A673 (cell line): ENCODE measurements around the gene PRUNE2. TPM values are rescaled to one million over a fixed set of nuclear protein-coding genes. Genes with fewer than 3 reads are reported as not detected.

ENCODE experiments used
- BruUV-seq: library from RNA; stranded (reverse); fragments of 400-500 nt; replicated peaks from 2 replicates; lab custom pipeline; 2021; lab: Mats Ljungman, UMichigan
- CTCF ChIA-PET: fragments of 300-600 bp; sonication (Branson Sonifier 250); formaldehyde crosslinking; loops from one replicate; lab custom pipeline; 2022; ENCODE audit warnings: antibody characterized with exemption; lab: Charles Lee
- POLR2A ChIA-PET: fragments of 300-600 bp; sonication (Branson Sonifier 250); formaldehyde crosslinking; loops from one replicate; lab custom pipeline; 2022; ENCODE audit warnings: antibody characterized with exemption; ENCODE audit not compliant: low non-redundant PET; lab: Charles Lee
- DNase-seq: peaks from one replicate; pipeline ENCODE4 v3.0.0-alpha.2; 2015; ENCODE audit warnings: low spot score
- H3K27ac ChIP-seq: fragments of 200-600 bp; sonication (generic); 2 replicates; pipeline ENCODE4 v1.5.1; 2016; ENCODE audit warnings: mixed run types, low read depth, mild to moderate bottlenecking, mixed read lengths, antibody characterized with exemption, low read length; ENCODE audit not compliant: poor library complexity, severe bottlenecking
- H3K27me3 ChIP-seq: fragments of 200-600 bp; sonication (generic); replicated peaks from 2 replicates; pipeline ENCODE4 v1.6.1; 2017; ENCODE audit warnings: mixed run types, low read depth, mild to moderate bottlenecking, mixed read lengths, antibody characterized with exemption, low read length; ENCODE audit not compliant: insufficient read depth, poor library complexity
- H3K36me3 ChIP-seq: fragments of 200-600 bp; sonication (generic); 2 replicates; pipeline ENCODE4 v1.6.1; 2016; ENCODE audit warnings: mixed run types, mild to moderate bottlenecking, mixed read lengths, antibody characterized with exemption, low read length; ENCODE audit not compliant: insufficient read depth, poor library complexity, severe bottlenecking
- H3K4me1 ChIP-seq: fragments of 200-600 bp; sonication (generic); 2 replicates; pipeline ENCODE4 v1.6.1; 2017; ENCODE audit warnings: mixed run types, mild to moderate bottlenecking, mixed read lengths, antibody characterized with exemption, low read length; ENCODE audit not compliant: insufficient read depth, poor library complexity, severe bottlenecking
- H3K4me3 ChIP-seq: fragments of 200-600 bp; sonication (generic); 2 replicates; pipeline ENCODE4 v1.5.1; 2016; ENCODE audit warnings: low read depth, mixed run types, mild to moderate bottlenecking, mixed read lengths, low read length; ENCODE audit not compliant: poor library complexity, severe bottlenecking
- H3K9me3 ChIP-seq: fragments of 200-600 bp; sonication (generic); 2 replicates; pipeline ENCODE4 v1.6.1; 2016; ENCODE audit warnings: mixed run types, low read depth, mild to moderate bottlenecking, mixed read lengths, antibody characterized with exemption, low read length; ENCODE audit not compliant: poor library complexity, severe bottlenecking
- EZH2 ChIP-seq: fragments of 200-600 bp; sonication (generic); IDR thresholded peaks from 2 replicates; pipeline ENCODE4 v1.6.1; 2017; ENCODE audit warnings: borderline replicate concordance, low read depth, mild to moderate bottlenecking, mixed read lengths, antibody characterized with exemption, low read length; ENCODE audit not compliant: poor library complexity, severe bottlenecking
- intact Hi-C: fragments of 100-400 bp; cut with micrococcal nuclease; formaldehyde crosslinking; loops from one replicate; pipeline ENCODE4 v1.10.0; 2022; ENCODE audit not compliant: unreplicated experiment
- total RNA-seq: library from RNA; stranded (reverse); gene quantifications from 2 replicates; pipeline ENCODE4 v1.2.3, GENCODE V29; 2021
- TF ChIP-seq, protein P1 (sequence below): fragments of 300-800, 200-600 bp; sonication (generic); conservative IDR thresholded peaks from 2 replicates; pipeline ENCODE4 v1.5.1; 2017; ENCODE audit warnings: low read depth, mild to moderate bottlenecking, antibody characterized with exemption, low read length, moderate library complexity, mixed read lengths

The PRUNE2 gene
- total RNA-seq, 1 experiment from 2014 or later = not detected

DNA sequence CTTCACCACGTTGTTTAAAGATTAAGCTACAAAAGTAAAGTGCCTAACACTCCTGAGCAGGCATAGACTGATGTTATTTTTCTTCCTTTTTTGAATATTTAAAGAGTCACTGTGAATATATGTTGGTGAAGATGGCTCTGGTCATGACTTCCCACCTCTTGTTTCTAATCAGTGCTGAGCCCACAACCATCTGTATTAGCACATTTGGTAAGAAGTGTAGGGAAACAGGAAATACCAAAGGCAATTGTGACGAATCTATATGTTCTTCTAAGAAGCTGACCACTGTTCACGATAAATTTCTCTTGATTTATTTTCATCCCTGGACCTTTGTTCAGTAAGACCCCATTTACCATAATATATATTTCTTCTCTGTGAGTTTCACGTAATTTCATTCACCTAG lies 249.9 kb downstream of the PRUNE2 start:
- H3K4me1 ChIP-seq = no peaks in the 10 kb centered on the region
- no peak overlapping the region for H3K27ac ChIP-seq
- intact Hi-C loops = loop anchor here (5.0 kb wide), 2 partner anchors 209 to 254 kb away; no protein-coding TSS in a partner anchor
- no peak for TF ChIP-seq EZH2
- TF ChIP-seq, protein P1, sequence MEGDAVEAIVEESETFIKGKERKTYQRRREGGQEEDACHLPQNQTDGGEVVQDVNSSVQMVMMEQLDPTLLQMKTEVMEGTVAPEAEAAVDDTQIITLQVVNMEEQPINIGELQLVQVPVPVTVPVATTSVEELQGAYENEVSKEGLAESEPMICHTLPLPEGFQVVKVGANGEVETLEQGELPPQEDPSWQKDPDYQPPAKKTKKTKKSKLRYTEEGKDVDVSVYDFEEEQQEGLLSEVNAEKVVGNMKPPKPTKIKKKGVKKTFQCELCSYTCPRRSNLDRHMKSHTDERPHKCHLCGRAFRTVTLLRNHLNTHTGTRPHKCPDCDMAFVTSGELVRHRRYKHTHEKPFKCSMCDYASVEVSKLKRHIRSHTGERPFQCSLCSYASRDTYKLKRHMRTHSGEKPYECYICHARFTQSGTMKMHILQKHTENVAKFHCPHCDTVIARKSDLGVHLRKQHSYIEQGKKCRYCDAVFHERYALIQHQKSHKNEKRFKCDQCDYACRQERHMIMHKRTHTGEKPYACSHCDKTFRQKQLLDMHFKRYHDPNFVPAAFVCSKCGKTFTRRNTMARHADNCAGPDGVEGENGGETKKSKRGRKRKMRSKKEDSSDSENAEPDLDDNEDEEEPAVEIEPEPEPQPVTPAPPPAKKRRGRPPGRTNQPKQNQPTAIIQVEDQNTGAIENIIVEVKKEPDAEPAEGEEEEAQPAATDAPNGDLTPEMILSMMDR = no peak
- H3K4me3 ChIP-seq = no peak overlapping the region
- no TSS peak for BruUV-seq
- no peaks in the 10 kb centered on the region for H3K9me3 ChIP-seq
- ChIA-PET POLR2A (no interaction called here), CTCF (no interaction called here)
- no peaks in the 10 kb centered on the region for H3K27me3 ChIP-seq
- DNase-seq = no peak
- H3K36me3 ChIP-seq = no peaks in the 10 kb centered on the region

DNA sequence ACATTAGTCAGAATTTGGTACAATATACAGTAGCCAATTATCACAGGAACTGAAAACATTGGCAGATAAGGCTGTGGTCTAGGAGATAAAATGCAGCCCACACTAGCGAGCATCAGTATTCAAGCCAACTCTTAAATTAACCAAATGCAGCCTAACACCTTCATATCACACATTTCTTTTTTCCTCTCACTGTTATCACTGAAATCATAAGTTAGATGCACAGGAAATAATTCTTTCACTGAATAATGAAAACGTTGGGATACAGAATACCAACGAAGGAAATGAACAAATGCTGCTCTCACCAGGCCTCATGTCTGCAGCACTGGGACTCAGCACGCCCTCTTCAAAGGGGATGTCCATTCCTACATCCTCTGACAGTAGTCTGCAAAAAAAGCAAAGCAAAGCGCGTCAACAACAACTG lies 250.8 kb downstream of the PRUNE2 start:
- DNase-seq = no peak
- Histone ChIP-seq H3K27me3 (no peaks in the 10 kb centered on the region), H3K9me3 (no peaks in the 10 kb centered on the region), H3K4me3 (no peak overlapping the region), H3K27ac (no peak overlapping the region), H3K36me3 (no peaks in the 10 kb centered on the region), H3K4me1 (no peaks in the 10 kb centered on the region)
- intact Hi-C loops = loop anchor here (5.0 kb wide), 2 partner anchors 208 to 253 kb away; no protein-coding TSS in a partner anchor
- POLR2A ChIA-PET = no interaction called here
- TF ChIP-seq, protein P1 = no peak
- no peak for TF ChIP-seq EZH2
- no TSS peak for BruUV-seq
- CTCF ChIA-PET = no interaction called here

DNA sequence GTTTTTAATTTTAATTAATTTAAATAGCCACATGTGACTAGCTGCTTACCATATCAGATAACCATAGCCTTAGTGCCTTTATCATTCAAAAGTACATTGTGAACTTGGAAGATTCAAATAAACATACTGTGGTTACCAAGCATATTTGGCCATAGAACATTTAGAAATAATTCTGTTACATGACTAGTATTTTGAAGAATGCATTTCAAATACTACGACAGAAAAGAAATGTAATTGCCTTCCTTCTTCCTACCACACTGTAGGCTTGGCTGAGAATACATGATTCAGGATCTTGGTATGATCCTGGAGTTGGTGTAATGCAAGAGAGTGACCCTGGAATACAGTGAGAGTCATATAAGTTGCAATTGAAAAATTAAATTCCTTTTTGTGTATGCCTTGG lies 251.3 kb downstream of the PRUNE2 start:
- no peaks in the 10 kb centered on the region for H3K36me3 ChIP-seq

More for the DNA sequence above, 251.3 kb downstream of the PRUNE2 start:
- no TSS peak for BruUV-seq
- Histone ChIP-seq H3K27me3 (no peaks in the 10 kb centered on the region), H3K9me3 (no peaks in the 10 kb centered on the region), H3K4me3 (no peak overlapping the region), H3K4me1 (no peaks in the 10 kb centered on the region), H3K27ac (no peak overlapping the region)
- intact Hi-C loops = no loop called here
- DNase-seq = no peak
- TF ChIP-seq, protein P1 = no peak
- no peak for TF ChIP-seq EZH2
- ChIA-PET CTCF (no interaction called here), POLR2A (no interaction called here)
